HepG2 (cell line): ENCODE measurements around the gene GPR82. TPM values are rescaled to one million over a fixed set of nuclear protein-coding genes. Genes with fewer than 3 reads are reported as not detected.

Experiments
- ATAC-seq: fragments of 200-7000 bp; cut with Tn5 transposase; 3 replicates; pipeline ENCODE4 v1.9.1; 2020; ENCODE audit warnings: mild to moderate bottlenecking, moderate library complexity
- BruUV-seq: library from RNA; stranded (reverse); fragments of 400-500 nt; replicated peaks from 2 replicates; lab custom pipeline; 2021; lab: Mats Ljungman, UMichigan
- CTCF ChIA-PET: fragments of 300-600 bp; formaldehyde crosslinking; extraction: SDS; loops from one replicate; lab custom pipeline; 2021; ENCODE audit warnings: low total read pairs, inconsistent platforms, low intra/inter-chr PET ratio; lab: Yijun Ruan, JAX
- POLR2A ChIA-PET: fragments of 350-600 bp; sonication (Branson Sonifier 250); formaldehyde crosslinking; loops from one replicate; lab custom pipeline; 2020; ENCODE audit warnings: antibody characterized with exemption, inconsistent platforms; lab: Yijun Ruan, JAX
- DNase-seq: peaks from one replicate; pipeline ENCODE4 v3.0.0-alpha.2; 2015; ENCODE audit warnings: low spot score
- FAIRE-seq: peaks from 3 replicates; lab custom pipeline; 2011; peaks lifted over from hg19 to GRCh38; lab: Jason Lieb, UNC
- H2AFZ ChIP-seq: one replicate; pipeline ENCODE4 v1.6.1; 2011; ENCODE audit warnings: low read length, inconsistent platforms
- H3K27ac ChIP-seq: fragments of 300-600 bp; 3 replicates; pipeline ENCODE4 v1.8.0; 2011; ENCODE audit warnings: mixed run types, mild to moderate bottlenecking, mixed read lengths, low read length, inconsistent platforms; ENCODE audit not compliant: insufficient read depth; ENCODE audit errors: extremely low read length
- H3K27me3 ChIP-seq, 2 experiments: fragments of 200-600 bp in 1 of 2; 2 replicates in 1 of 2; 3 replicates in 1 of 2; pipeline versions ENCODE4 v1.6.0 to v1.8.0; 2011; ENCODE audit warnings: low read length in 2 of 2, mild to moderate bottlenecking in 2 of 2, moderate library complexity in 2 of 2, inconsistent platforms in 1 of 2; ENCODE audit not compliant: insufficient read depth in 2 of 2, control insufficient read depth in 1 of 2
- H3K36me3 ChIP-seq, 2 experiments: fragments of 200-600 bp in 1 of 2; replicated peaks in 1 of 2; 2 replicates in 1 of 2; 3 replicates in 1 of 2; pipeline versions ENCODE4 v1.5.1 to v1.8.0; 2011; ENCODE audit warnings: low read length in 2 of 2, inconsistent platforms in 1 of 2; ENCODE audit not compliant: insufficient read depth in 2 of 2, control insufficient read depth in 1 of 2
- H3K4me1 ChIP-seq: 2 replicates; pipeline ENCODE4 v1.5.1; 2012; ENCODE audit warnings: low read length, inconsistent platforms; ENCODE audit not compliant: insufficient read depth
- H3K4me2 ChIP-seq: 2 replicates; pipeline ENCODE4 v1.6.0; 2011; ENCODE audit warnings: low read depth, low read length, inconsistent platforms
- H3K4me3 ChIP-seq, 3 experiments: fragments of 200-600 bp in 1 of 3; sonication (generic), shearing (Covaris generic) in 1 of 3; replicated peaks in 1 of 3; 2 replicates each; pipeline ENCODE4 v1.5.1; 2011 to 2016; ENCODE audit warnings: low read length in 3 of 3, inconsistent platforms in 2 of 3, low read depth in 2 of 3, mild to moderate bottlenecking in 2 of 3, control low read depth in 1 of 3, mixed read lengths in 1 of 3; ENCODE audit not compliant: insufficient read depth in 1 of 3
- H3K79me2 ChIP-seq: one replicate; pipeline ENCODE4 v1.6.1; 2011; ENCODE audit warnings: low read length, inconsistent platforms; ENCODE audit not compliant: insufficient read depth
- H3K9ac ChIP-seq: 2 replicates; pipeline ENCODE4 v1.6.0; 2011; ENCODE audit warnings: mild to moderate bottlenecking, low read depth, low read length, inconsistent platforms; ENCODE audit not compliant: insufficient read depth
- H3K9me3 ChIP-seq: 2 replicates; pipeline ENCODE4 v1.5.1; 2012; ENCODE audit warnings: mild to moderate bottlenecking, low read length
- H4K20me1 ChIP-seq: 2 replicates; pipeline ENCODE4 v1.6.0; 2011; ENCODE audit warnings: inconsistent platforms, mild to moderate bottlenecking, low read length, moderate library complexity; ENCODE audit not compliant: insufficient read depth
- BHLHE40 ChIP-seq: IDR thresholded peaks from 2 replicates; pipeline ENCODE4 v1.6.1; 2011; ENCODE audit warnings: low read length, improper control_type of control experiment
- EHMT2 ChIP-seq: fragments of 200-600 bp; sonication (generic); IDR thresholded peaks from 2 replicates; pipeline ENCODE4 v1.7.0; 2017; ENCODE audit warnings: antibody characterized with exemption, low read depth, low read length, borderline replicate concordance
- HNRNPL ChIP-seq: fragments of 200-400 bp; formaldehyde crosslinking; IDR thresholded peaks from 2 replicates; pipeline ENCODE4 v1.6.1; 2017; ENCODE audit warnings: mild to moderate bottlenecking, low read depth, low read length
- HNRNPLL ChIP-seq: fragments of 200-400 bp; formaldehyde crosslinking; IDR thresholded peaks from 2 replicates; pipeline ENCODE4 v1.6.1; 2017; ENCODE audit warnings: mild to moderate bottlenecking, low read depth, low read length; ENCODE audit not compliant: poor library complexity, severe bottlenecking
- HOXA3 ChIP-seq: sonication (generic); formaldehyde crosslinking; IDR thresholded peaks from 2 replicates; pipeline ENCODE4 v1.5.0; 2020; ENCODE audit warnings: missing genetic modification reagents
- KDM1A ChIP-seq: IDR thresholded peaks from 2 replicates; pipeline ENCODE4 v1.6.1; 2016; ENCODE audit warnings: missing compliant biosample characterization
- NFE2L2 ChIP-seq: fragments of 150-350 bp; IDR thresholded peaks from 2 replicates; pipeline ENCODE4 v1.6.1; 2014; ENCODE audit warnings: low read length
- NFYB ChIP-seq: sonication (generic); formaldehyde crosslinking; IDR thresholded peaks from 2 replicates; pipeline ENCODE4 v1.4.0; 2020; ENCODE audit warnings: missing genetic modification reagents
- PCBP2 ChIP-seq: fragments of 200-400 bp; formaldehyde crosslinking; optimal IDR thresholded peaks from 2 replicates; pipeline ENCODE3; 2018; ENCODE audit warnings: low read length, low read depth; ENCODE audit not compliant: poor library complexity, severe bottlenecking
- RXRB ChIP-seq: IDR thresholded peaks from 2 replicates; pipeline ENCODE4 v1.6.1; 2016; ENCODE audit warnings: borderline replicate concordance, missing genetic modification reagents, missing compliant biosample characterization
- SRSF4 ChIP-seq: fragments of 200-400 bp; formaldehyde crosslinking; IDR thresholded peaks from one replicate; pipeline ENCODE4 v1.6.1; 2018; ENCODE audit warnings: mild to moderate bottlenecking, low read depth, low read length, moderate library complexity; ENCODE audit not compliant: poor library complexity, severe bottlenecking
- STAG1 ChIP-seq: sonication (generic); formaldehyde crosslinking; IDR thresholded peaks from 2 replicates; pipeline ENCODE4 v1.4.0; 2020; ENCODE audit warnings: missing genetic modification reagents
- ZFP1 ChIP-seq: IDR thresholded peaks from 2 replicates; pipeline ENCODE4 v1.6.1; 2016
- ZFP62 ChIP-seq: sonication (generic); formaldehyde crosslinking; IDR thresholded peaks from 2 replicates; pipeline ENCODE4 v1.4.0; 2020; ENCODE audit warnings: missing genetic modification reagents
- ZNF331 ChIP-seq: sonication (generic); formaldehyde crosslinking; IDR thresholded peaks from 2 replicates; pipeline ENCODE4 v1.4.0; 2020; ENCODE audit warnings: missing genetic modification reagents
- ZNF709 ChIP-seq: sonication (generic); formaldehyde crosslinking; IDR thresholded peaks from 2 replicates; pipeline ENCODE4 v1.5.0; 2020; ENCODE audit warnings: mild to moderate bottlenecking, missing genetic modification reagents
- ZNF720 ChIP-seq: sonication (generic); formaldehyde crosslinking; IDR thresholded peaks from 2 replicates; pipeline ENCODE4 v1.4.0; 2020; ENCODE audit warnings: missing genetic modification reagents
- WGBS: methylation state at CpG from one replicate; pipeline ENCODE4 v1.1.6; 2017; ENCODE audit warnings: low lambda C conversion rate; 5-methylcytosine and 5-hydroxymethylcytosine counted together
- in situ Hi-C: cut with HindIII; loops from 2 replicates; pipeline ENCODE4 v1.10.0; 2017; ENCODE audit warnings: low pct_unique_long_range_greater_than_20kb; ENCODE audit not compliant: extremely low pct_ligation_motif_present
- intact Hi-C: fragments of 100-400 bp; cut with micrococcal nuclease; formaldehyde crosslinking; loops from one replicate; pipeline ENCODE4 v1.10.0; 2022; ENCODE audit not compliant: unreplicated experiment
- polyA plus RNA-seq, 8 experiments: library from polyadenylated mRNA; depleted of rRNA in 3 of 8; stranded (reverse) in 7 of 8; unstranded in 1 of 8; fragments of >200 nt; fragmentation: Illumina TruSeq in 4 of 8; extraction: Trizol in 4 of 8; gene quantifications; 2 replicates each; pipeline versions ENCODE4 v1.2.1 to v1.2.3, GENCODE V29; 2011 to 2016; ENCODE audit warnings: low read depth in 4 of 8, missing spikeins in 1 of 8, mixed read lengths in 1 of 8; ENCODE audit not compliant: insufficient read depth in 1 of 8
- total RNA-seq, 5 experiments: library from RNA; depleted of rRNA; stranded (reverse); fragments of >200 nt; fragmentation: Illumina TruSeq; extraction: Trizol; gene quantifications; 2 replicates each; pipeline ENCODE4 v1.2.3, GENCODE V29; 2016; ENCODE audit warnings: low read depth in 1 of 5
- TF ChIP-seq, protein P1 (sequence below): sonication (generic); formaldehyde crosslinking; IDR thresholded peaks from 2 replicates; pipeline ENCODE4 v1.4.0; 2020; ENCODE audit warnings: missing genetic modification reagents, mild to moderate bottlenecking, borderline replicate concordance
- TF ChIP-seq, protein P2 (sequence below): sonication (generic); formaldehyde crosslinking; IDR thresholded peaks from 2 replicates; pipeline ENCODE4 v1.5.0; 2020; ENCODE audit warnings: missing genetic modification reagents

Gene GPR82
- total and polyA plus RNA-seq, 2 of the 13 experiments (the other 11 are each of a cell fraction or from before 2014, with no cell fraction given) = not detected

DNA sequence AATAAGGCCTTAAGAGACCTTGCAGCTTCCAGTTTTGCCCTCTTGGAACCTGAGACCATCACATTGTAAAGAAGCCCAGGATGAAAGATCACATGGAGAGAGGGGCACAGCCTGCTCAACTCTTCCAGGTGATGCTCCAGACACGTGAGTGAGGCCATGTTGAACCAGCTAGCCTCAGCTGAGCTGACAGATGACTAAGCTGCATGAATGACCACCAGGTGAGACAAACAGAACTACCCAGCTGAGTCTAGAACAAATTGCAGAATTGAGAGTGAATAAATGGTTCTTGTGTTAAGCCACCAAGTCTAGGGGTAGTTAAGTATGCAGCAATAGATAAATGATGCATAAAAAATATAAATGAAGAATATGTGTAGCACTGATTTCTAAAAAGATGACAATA is 16.8 kb upstream of the GPR82 start:
- TF ChIP-seq RXRB (CRISPR knock-in tag) (no peak), PCBP2 (no peak), HNRNPLL (no peak), BHLHE40 (no peak), EHMT2 (no peak), ZFP1 (CRISPR knock-in tag) (no peak), NFE2L2 (no peak), ZFP62 (CRISPR knock-in tag) (no peak), ZNF331 (no peak), KDM1A (CRISPR knock-in tag) (no peak)
- TF ChIP-seq, all 625 proteins: peak for 0
- no peak for FAIRE-seq
- Histone ChIP-seq H3K4me2 (no peak overlapping the region), H3K9me3 (no peaks in the 10 kb centered on the region), H3K79me2 (no peaks in the 10 kb centered on the region), H3K4me1 (no peaks in the 10 kb centered on the region), H3K36me3 (no peaks in the 10 kb centered on the region), H4K20me1 (no peaks in the 10 kb centered on the region), H3K4me3 (no peak overlapping the region), H3K9ac (no peak overlapping the region), H3K27me3 (no peaks in the 10 kb centered on the region), H2AFZ (no peak overlapping the region), H3K27ac (no peak overlapping the region)
- no peak for DNase-seq
- ChIA-PET POLR2A (no interaction called here), CTCF (no interaction called here)
- BruUV-seq = no TSS peak
- no peak for ATAC-seq
- in situ Hi-C loops = no loop called here
- intact Hi-C loops = no loop called here
- WGBS = 100% methylated on average over 1 of the region's 1 CpG

DNA sequence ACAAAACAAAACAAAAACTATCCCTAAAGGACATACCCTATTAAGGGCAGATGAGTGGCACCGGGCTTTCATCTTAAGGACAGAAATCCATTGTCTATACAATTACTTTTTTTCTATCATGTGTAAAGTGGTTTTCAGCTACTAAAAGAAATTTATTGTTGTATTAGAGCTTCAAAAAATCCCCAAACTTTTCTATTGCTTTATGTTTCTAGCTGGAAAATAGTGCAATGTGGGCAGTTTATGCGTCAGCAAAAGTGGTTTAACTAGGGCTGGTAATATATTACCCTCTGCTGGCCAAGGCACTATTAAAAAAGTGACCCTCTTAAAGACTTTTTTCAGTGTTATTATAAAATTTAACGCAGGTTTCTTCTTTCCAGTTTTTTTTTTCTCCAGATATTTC is 15.5 kb upstream of the GPR82 start:
- Histone ChIP-seq H2AFZ (no peak overlapping the region), H4K20me1 (no peaks in the 10 kb centered on the region), H3K4me1 (no peaks in the 10 kb centered on the region), H3K4me2 (no peak overlapping the region), H3K27me3 (no peaks in the 10 kb centered on the region), H3K9ac (no peak overlapping the region), H3K9me3 (no peaks in the 10 kb centered on the region), H3K36me3 (no peaks in the 10 kb centered on the region), H3K4me3 (no peak overlapping the region), H3K79me2 (no peaks in the 10 kb centered on the region), H3K27ac (no peak overlapping the region)
- ChIA-PET POLR2A (no interaction called here), CTCF (no interaction called here)
- no peak for ATAC-seq
- no TSS peak for BruUV-seq
- no peak for FAIRE-seq
- intact Hi-C loops = no loop called here
- DNase-seq = no peak
- in situ Hi-C loops = no loop called here
- WGBS = 60% methylated on average over 3 of the region's 3 CpGs
- TF ChIP-seq HOXA3 (CRISPR knock-in tag) = no peak
- TF ChIP-seq HNRNPL = no peak
- TF ChIP-seq SRSF4 = no peak
- no peak for TF ChIP-seq ZNF720 (CRISPR knock-in tag)
- TF ChIP-seq, protein P1, sequence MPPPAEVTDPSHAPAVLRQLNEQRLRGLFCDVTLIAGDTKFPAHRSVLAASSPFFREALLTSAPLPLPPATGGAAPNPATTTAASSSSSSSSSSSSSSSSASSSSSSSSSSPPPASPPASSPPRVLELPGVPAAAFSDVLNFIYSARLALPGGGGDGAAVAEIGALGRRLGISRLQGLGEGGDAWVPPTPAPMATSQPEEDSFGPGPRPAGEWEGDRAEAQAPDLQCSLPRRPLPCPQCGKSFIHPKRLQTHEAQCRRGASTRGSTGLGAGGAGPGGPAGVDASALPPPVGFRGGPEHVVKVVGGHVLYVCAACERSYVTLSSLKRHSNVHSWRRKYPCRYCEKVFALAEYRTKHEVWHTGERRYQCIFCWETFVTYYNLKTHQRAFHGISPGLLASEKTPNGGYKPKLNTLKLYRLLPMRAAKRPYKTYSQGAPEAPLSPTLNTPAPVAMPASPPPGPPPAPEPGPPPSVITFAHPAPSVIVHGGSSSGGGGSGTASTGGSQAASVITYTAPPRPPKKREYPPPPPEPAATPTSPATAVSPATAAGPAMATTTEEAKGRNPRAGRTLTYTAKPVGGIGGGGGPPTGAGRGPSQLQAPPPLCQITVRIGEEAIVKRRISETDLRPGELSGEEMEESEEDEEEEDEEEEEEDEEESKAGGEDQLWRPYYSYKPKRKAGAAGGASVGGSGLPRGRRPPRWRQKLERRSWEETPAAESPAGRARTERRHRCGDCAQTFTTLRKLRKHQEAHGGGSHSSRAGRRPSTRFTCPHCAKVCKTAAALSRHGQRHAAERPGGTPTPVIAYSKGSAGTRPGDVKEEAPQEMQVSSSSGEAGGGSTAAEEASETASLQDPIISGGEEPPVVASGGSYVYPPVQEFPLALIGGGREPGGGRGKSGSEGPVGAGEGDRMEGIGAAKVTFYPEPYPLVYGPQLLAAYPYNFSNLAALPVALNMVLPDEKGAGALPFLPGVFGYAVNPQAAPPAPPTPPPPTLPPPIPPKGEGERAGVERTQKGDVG (CRISPR knock-in tag) = no peak
- no peak for TF ChIP-seq ZNF709 (CRISPR knock-in tag)
- TF ChIP-seq NFYB (CRISPR knock-in tag) = no peak
- TF ChIP-seq STAG1 = no peak
- TF ChIP-seq, protein P2, sequence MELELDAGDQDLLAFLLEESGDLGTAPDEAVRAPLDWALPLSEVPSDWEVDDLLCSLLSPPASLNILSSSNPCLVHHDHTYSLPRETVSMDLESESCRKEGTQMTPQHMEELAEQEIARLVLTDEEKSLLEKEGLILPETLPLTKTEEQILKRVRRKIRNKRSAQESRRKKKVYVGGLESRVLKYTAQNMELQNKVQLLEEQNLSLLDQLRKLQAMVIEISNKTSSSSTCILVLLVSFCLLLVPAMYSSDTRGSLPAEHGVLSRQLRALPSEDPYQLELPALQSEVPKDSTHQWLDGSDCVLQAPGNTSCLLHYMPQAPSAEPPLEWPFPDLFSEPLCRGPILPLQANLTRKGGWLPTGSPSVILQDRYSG (CRISPR knock-in tag) = no peak
